Prostate gland (tissue), 2 donors: Measurements from ENCODE around the gene RNF44. TPM values are rescaled to one million over a fixed set of nuclear protein-coding genes. Genes with fewer than 3 reads are reported as not detected.

Experiments
- DNase-seq: peaks from one replicate; pipeline ENCODE4 v3.0.0-alpha.2; 2019; ENCODE audit warnings: low spot score
- H3K27ac ChIP-seq, 2 donors: fragments of 200-600 bp; sonication (generic); 2 replicates each; pipeline ENCODE4 v1.5.1; 2017 to 2019
- H3K27me3 ChIP-seq: fragments of 200-600 bp; sonication (generic); replicated peaks from 2 replicates; pipeline ENCODE4 v1.5.1; 2019; ENCODE audit not compliant: insufficient read depth
- H3K36me3 ChIP-seq, 2 donors: fragments of 200-600 bp; sonication (generic); 1 replicate in 1 of 2; 2 replicates in 1 of 2; pipeline versions ENCODE4 v1.5.1 to v1.8.1; 2017 to 2019
- H3K4me1 ChIP-seq: fragments of 200-600 bp; sonication (generic); replicated peaks from 2 replicates; pipeline ENCODE4 v1.5.1; 2019
- H3K4me3 ChIP-seq, 2 donors: fragments of 200-600 bp; sonication (generic); 2 replicates each; pipeline ENCODE4 v1.5.1; 2017 to 2019
- H3K9me3 ChIP-seq: fragments of 200-600 bp; sonication (generic); 2 replicates; pipeline ENCODE4 v1.5.1; 2017
- POLR2A ChIP-seq: fragments of 450-650 bp; IDR thresholded peaks from one replicate; pipeline ENCODE4 v1.6.1; 2016; ENCODE audit warnings: antibody characterized with exemption, mild to moderate bottlenecking
- POLR2AphosphoS5 ChIP-seq: sonication (generic); formaldehyde crosslinking; IDR thresholded peaks from one replicate; pipeline ENCODE4 v1.6.1; 2017; ENCODE audit warnings: antibody characterized with exemption
- WGBS: methylation state at CpG from one replicate; pipeline ENCODE4 v1.1.5; 2018; 5-methylcytosine and 5-hydroxymethylcytosine counted together
- intact Hi-C: fragments of 100-400 bp; cut with DNase I; formaldehyde crosslinking; loops from one replicate; pipeline ENCODE4 v1.14.2; 2022
- total RNA-seq, 2 donors: library from RNA; depleted of rRNA; stranded (reverse); fragments of >200 nt; gene quantifications; one replicate each; pipeline ENCODE4 v1.1.0, GENCODE V29; 2016
- TF ChIP-seq, protein P1 (sequence below), 4 experiments: fragments of 200-600 bp in 2 of 4; fragments of 450-650 bp in 2 of 4; sonication (generic) in 2 of 4; IDR thresholded peaks; 1 replicate in 3 of 4; 2 replicates in 1 of 4; pipeline ENCODE4 v1.5.1; 2016 to 2019; ENCODE audit warnings: antibody characterized with exemption in 4 of 4, mild to moderate bottlenecking in 2 of 4, moderate library complexity in 2 of 4

Gene RNF44
- total RNA-seq, 2 donors from 2014 or later: 26.4 to 43.3 TPM

DNA sequence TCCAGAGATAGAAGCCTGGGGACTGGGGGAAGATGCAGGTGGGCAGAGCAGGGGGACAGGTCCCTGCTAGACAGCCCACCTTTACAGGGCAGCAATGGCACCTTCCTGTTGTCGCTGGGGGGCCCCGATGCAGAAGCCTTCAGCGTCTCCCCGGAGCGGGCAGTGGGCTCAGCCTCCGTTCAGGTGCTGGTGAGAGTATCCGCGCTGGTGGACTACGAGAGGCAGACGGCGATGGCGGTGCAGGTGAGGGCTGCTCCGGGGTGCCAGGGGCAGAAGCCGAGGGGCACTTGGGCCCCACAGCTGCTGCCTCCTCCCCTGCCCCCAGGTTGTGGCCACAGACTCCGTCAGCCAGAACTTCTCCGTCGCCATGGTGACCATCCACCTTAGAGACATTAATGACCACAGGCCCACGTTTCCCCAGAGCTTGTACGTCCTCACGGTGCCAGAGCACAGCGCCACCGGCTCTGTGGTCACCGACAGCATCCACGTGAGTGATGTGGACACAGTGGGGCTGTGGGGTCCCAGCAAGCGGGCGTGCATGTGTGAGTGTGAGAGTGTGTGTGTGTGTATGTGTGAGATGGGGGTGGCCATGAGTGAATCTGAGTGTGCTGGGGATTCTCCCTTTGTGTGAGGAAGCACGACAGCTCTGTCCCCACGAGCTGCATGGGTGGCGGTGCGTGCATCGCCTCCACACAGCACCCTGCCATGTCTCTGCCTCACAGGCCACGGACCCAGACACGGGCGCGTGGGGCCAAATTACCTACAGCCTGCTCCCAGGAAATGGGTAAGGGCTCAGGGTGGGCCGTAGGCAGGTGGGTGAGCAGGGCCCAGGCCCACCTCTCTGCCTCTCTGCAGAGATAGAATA lies 40.3 kb upstream of the RNF44 start:
- no peaks in the 10 kb centered on the region for H3K27me3 ChIP-seq
- no peaks in the 10 kb centered on the region for H3K36me3 ChIP-seq
- intact Hi-C loops: loop anchor here (10.0 kb wide), 1 partner anchor 163 kb away; the partner anchor contains the start of gene CLTB
- no peaks in the 10 kb centered on the region for H3K9me3 ChIP-seq
- no peak for TF ChIP-seq POLR2A
- TF ChIP-seq POLR2AphosphoS5: no peak
- TF ChIP-seq, protein P1, sequence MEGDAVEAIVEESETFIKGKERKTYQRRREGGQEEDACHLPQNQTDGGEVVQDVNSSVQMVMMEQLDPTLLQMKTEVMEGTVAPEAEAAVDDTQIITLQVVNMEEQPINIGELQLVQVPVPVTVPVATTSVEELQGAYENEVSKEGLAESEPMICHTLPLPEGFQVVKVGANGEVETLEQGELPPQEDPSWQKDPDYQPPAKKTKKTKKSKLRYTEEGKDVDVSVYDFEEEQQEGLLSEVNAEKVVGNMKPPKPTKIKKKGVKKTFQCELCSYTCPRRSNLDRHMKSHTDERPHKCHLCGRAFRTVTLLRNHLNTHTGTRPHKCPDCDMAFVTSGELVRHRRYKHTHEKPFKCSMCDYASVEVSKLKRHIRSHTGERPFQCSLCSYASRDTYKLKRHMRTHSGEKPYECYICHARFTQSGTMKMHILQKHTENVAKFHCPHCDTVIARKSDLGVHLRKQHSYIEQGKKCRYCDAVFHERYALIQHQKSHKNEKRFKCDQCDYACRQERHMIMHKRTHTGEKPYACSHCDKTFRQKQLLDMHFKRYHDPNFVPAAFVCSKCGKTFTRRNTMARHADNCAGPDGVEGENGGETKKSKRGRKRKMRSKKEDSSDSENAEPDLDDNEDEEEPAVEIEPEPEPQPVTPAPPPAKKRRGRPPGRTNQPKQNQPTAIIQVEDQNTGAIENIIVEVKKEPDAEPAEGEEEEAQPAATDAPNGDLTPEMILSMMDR (IDR thresholded peaks at IDR 0.05): no peak
- no peak for DNase-seq
- no peak overlapping the region for H3K4me3 ChIP-seq
- WGBS: 82% methylated on average over 36 of the region's 36 CpGs
- H3K27ac ChIP-seq: no peak overlapping the region
- H3K4me1 ChIP-seq: no peaks in the 10 kb centered on the region

DNA sequence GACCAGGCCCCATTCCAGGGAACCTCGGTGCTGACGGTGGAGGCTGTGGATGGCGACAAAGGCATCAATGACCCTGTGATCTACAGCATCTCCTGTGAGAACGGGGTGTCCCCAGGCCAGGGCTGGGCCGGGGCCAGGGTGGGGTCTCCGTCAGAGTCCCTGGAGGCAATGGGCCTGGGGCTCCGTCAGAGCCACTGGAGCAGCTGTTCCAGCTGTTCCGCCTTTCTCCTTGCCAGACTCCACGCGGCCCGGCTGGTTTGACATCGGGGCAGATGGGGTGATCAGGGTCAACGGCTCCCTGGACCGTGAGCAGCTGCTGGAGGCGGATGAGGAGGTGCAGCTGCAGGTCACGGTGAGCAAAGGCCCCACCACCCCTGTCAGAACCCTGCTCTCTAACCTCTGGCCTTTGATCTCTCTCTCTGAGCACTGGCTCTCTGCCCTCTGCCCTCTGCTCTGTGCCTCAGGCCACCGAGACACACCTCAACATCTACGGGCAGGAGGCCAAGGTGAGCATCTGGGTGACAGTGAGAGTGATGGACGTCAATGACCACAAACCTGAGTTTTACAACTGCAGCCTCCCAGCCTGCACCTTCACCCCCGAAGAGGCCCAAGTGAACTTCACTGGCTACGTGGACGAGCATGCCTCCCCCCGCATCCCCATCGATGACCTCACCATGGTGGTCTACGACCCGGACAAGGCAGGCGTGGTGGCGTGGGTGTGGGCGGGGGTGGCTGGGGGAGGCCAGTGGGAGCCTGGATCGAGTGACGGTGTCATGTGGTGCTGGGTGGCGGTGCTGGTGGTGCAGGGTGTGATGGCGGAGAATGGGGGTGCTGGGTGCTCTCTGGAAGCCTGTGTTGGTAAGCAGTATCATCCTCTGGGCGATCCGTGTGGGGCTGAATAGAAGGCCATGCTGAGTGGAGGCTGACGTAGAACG lies 38.6 kb upstream of the RNF44 start:
- H3K9me3 ChIP-seq: no peaks in the 10 kb centered on the region
- no peak for DNase-seq
- H3K27me3 ChIP-seq: no peaks in the 10 kb centered on the region
- TF ChIP-seq POLR2AphosphoS5: no peak
- TF ChIP-seq POLR2A: no peak
- TF ChIP-seq, protein P1 (IDR thresholded peaks at IDR 0.05): no peak
- H3K4me3 ChIP-seq: no peak overlapping the region
- H3K36me3 ChIP-seq: no peaks in the 10 kb centered on the region
- no peaks in the 10 kb centered on the region for H3K4me1 ChIP-seq
- 83% methylated on average over 37 of the region's 37 CpGs for WGBS
- intact Hi-C loops: loop anchor here (10.0 kb wide), 1 partner anchor 161 kb away; the partner anchor contains the start of gene CLTB
- H3K27ac ChIP-seq: no peak overlapping the region

DNA sequence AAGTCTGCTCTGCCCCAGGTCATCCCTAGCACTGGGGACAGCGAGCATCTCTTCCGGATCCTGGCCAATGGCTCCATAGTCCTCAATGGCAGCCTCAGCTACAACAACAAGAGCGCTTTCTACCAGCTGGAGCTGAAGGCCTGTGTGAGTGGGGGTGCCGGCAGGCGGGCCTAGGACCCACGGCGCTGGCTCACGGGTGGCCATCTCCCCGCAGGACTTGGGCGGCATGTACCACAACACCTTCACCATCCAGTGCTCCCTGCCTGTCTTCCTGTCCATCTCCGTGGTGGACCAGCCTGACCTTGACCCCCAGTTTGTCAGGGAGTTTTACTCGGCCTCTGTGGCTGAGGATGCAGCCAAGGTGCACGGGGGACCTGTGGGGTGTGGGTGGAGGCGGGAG lies 37.9 kb upstream of the RNF44 start:
- Histone ChIP-seq H3K4me1 (no peaks in the 10 kb centered on the region), H3K27ac (no peak overlapping the region), H3K27me3 (no peaks in the 10 kb centered on the region), H3K36me3 (no peaks in the 10 kb centered on the region), H3K4me3 (no peak overlapping the region), H3K9me3 (no peaks in the 10 kb centered on the region)
- DNase-seq: no peak
- TF ChIP-seq POLR2AphosphoS5: no peak
- TF ChIP-seq POLR2A: no peak
- intact Hi-C loops: loop anchor here (10.0 kb wide), 1 partner anchor 160 kb away; the partner anchor contains the start of gene CLTB
- 88% methylated on average over 12 of the region's 14 CpGs for WGBS

DNA sequence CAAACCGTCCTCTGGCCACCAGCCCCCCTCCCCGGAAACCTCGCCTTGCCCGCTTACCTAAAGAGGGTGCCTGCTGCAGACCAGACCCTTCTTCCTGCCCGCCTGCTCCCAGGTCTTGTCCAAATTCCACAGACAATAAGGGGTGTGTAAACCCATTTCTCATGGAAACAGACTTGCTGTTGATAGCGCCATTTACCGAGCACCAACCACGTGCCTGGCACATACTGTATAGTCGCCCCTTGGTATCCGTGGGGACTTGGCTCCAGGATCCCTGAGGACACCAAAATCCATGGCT lies 37.0 kb upstream of the RNF44 start:
- Histone ChIP-seq H3K4me3 (no peak overlapping the region), H3K27ac (no peak overlapping the region), H3K9me3 (no peaks in the 10 kb centered on the region), H3K4me1 (no peaks in the 10 kb centered on the region), H3K36me3 (no peaks in the 10 kb centered on the region), H3K27me3 (no peaks in the 10 kb centered on the region)
- no peak for DNase-seq
- WGBS: 44% methylated on average over 10 of the region's 10 CpGs
- TF ChIP-seq, protein P1 (IDR thresholded peaks at IDR 0.05): no peak
- TF ChIP-seq POLR2A (no peak), POLR2AphosphoS5 (no peak)
- intact Hi-C loops: loop anchor here (10.0 kb wide), 1 partner anchor 159 kb away; the partner anchor contains the start of gene CLTB

DNA sequence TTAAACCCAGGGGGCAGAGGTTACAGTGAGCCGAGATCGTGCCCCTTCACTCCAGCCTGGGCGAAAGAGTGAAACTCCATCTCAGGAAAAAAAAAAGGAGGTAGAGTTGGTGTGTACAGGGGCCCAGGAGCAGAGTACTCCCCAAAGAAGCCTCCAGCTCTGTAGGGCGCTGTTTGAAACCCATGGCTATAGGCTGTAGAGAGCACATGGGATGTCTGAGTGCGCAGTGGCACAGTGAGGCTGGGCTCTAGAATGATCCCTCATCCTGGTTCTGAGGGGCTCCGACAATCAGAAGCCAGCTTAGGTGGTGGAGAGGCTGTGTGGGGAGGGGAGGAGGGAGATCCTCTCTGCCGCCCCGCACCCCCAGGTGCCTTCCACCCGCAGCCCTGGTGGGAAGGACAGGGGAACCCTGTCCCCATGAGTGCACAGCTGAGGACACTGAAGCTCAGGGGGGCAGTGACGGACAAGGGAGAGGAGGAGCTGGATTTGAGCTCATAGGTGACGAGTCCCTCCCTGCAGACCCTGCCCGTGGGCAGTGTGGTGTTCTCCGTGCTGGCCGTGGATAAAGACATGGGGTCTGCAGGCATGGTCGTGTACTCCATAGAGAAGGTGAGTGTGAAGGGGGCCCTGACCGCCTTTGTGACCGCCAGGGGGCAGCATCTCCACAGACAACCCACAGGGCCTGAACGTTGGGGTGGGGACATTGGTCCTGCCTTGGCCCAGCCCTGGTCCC lies 36.5 kb upstream of the RNF44 start:
- Histone ChIP-seq H3K27me3 (no peaks in the 10 kb centered on the region), H3K4me3 (no peak overlapping the region), H3K9me3 (no peaks in the 10 kb centered on the region), H3K27ac (no peak overlapping the region), H3K4me1 (no peaks in the 10 kb centered on the region), H3K36me3 (no peaks in the 10 kb centered on the region)
- 38% methylated on average over 18 of the region's 18 CpGs for WGBS
- intact Hi-C loops: loop anchor here (10.0 kb wide), 1 partner anchor 159 kb away; the partner anchor contains the start of gene CLTB
- peak; percentile 29 for DNase-seq
- no peak for TF ChIP-seq POLR2AphosphoS5
- TF ChIP-seq, protein P1 (IDR thresholded peaks at IDR 0.05): peak; percentile 54 to 66 (median 54)
- no peak for TF ChIP-seq POLR2A
